HepG2 (cell line): Measurements from ENCODE around the gene CISD2. TPM values are rescaled to one million over a fixed set of nuclear protein-coding genes. Genes with fewer than 3 reads are reported as not detected.

Experiments
- ELK4 ChIP-seq: sonication (generic); formaldehyde crosslinking; IDR thresholded peaks from 2 replicates; pipeline ENCODE4 v1.9.0; 2021; ENCODE audit warnings: missing genetic modification reagents, borderline replicate concordance
- FUBP1 ChIP-seq: sonication (generic); formaldehyde crosslinking; IDR thresholded peaks from 2 replicates; pipeline ENCODE4 v1.5.1; 2020; ENCODE audit warnings: missing genetic modification reagents, mild to moderate bottlenecking, borderline replicate concordance
- HIVEP1 ChIP-seq: sonication (generic); formaldehyde crosslinking; IDR thresholded peaks from 2 replicates; pipeline ENCODE4 v1.4.0; 2020; ENCODE audit warnings: mild to moderate bottlenecking, missing genetic modification reagents
- KDM5B ChIP-seq: sonication (generic); formaldehyde crosslinking; IDR thresholded peaks from 2 replicates; pipeline ENCODE4 v1.4.0; 2020; ENCODE audit warnings: missing genetic modification reagents, mild to moderate bottlenecking, borderline replicate concordance
- PITX1 ChIP-seq: sonication (generic); formaldehyde crosslinking; IDR thresholded peaks from 2 replicates; pipeline ENCODE4 v1.5.1; 2020; ENCODE audit warnings: mild to moderate bottlenecking, missing genetic modification reagents
- ZBTB25 ChIP-seq: IDR thresholded peaks from 2 replicates; pipeline ENCODE4 v1.6.1; 2018; ENCODE audit warnings: missing genetic modification reagents
- ZNF501 ChIP-seq: sonication (generic); formaldehyde crosslinking; IDR thresholded peaks from 2 replicates; pipeline ENCODE4 v1.5.1; 2020; ENCODE audit warnings: mild to moderate bottlenecking, moderate library complexity, missing genetic modification reagents
- ZNF614 ChIP-seq: IDR thresholded peaks from 2 replicates; pipeline ENCODE4 v1.6.1; 2018; ENCODE audit warnings: missing biosample characterization, missing genetic modification reagents, inconsistent platforms, borderline replicate concordance
- ZNF713 ChIP-seq: sonication (generic); formaldehyde crosslinking; IDR thresholded peaks from 2 replicates; pipeline ENCODE4 v1.4.0; 2020; ENCODE audit warnings: mild to moderate bottlenecking, missing genetic modification reagents
- ZNF770 ChIP-seq: sonication (generic); formaldehyde crosslinking; IDR thresholded peaks from 2 replicates; pipeline ENCODE4 v1.5.0; 2020; ENCODE audit warnings: mild to moderate bottlenecking, missing genetic modification reagents
- ZNF772 ChIP-seq: sonication (generic); formaldehyde crosslinking; IDR thresholded peaks from 2 replicates; pipeline ENCODE4 v1.5.0; 2020; ENCODE audit warnings: mild to moderate bottlenecking, missing genetic modification reagents
- ZSCAN21 ChIP-seq: sonication (generic); formaldehyde crosslinking; IDR thresholded peaks from 2 replicates; pipeline ENCODE4 v1.8.0; 2022; ENCODE audit warnings: mild to moderate bottlenecking, missing genetic modification reagents, moderate library complexity, borderline replicate concordance
- polyA plus RNA-seq, 8 experiments: library from polyadenylated mRNA; depleted of rRNA in 3 of 8; stranded (reverse) in 7 of 8; unstranded in 1 of 8; fragments of >200 nt; fragmentation: Illumina TruSeq in 4 of 8; extraction: Trizol in 4 of 8; gene quantifications; 2 replicates each; pipeline versions ENCODE4 v1.2.1 to v1.2.3, GENCODE V29; 2011 to 2016; ENCODE audit warnings: low read depth in 4 of 8, missing spikeins in 1 of 8, mixed read lengths in 1 of 8; ENCODE audit not compliant: insufficient read depth in 1 of 8
- total RNA-seq, 5 experiments: library from RNA; depleted of rRNA; stranded (reverse); fragments of >200 nt; fragmentation: Illumina TruSeq; extraction: Trizol; gene quantifications; 2 replicates each; pipeline ENCODE4 v1.2.3, GENCODE V29; 2016; ENCODE audit warnings: low read depth in 1 of 5
- TF ChIP-seq, protein P1 (sequence below): sonication (generic); formaldehyde crosslinking; IDR thresholded peaks from 2 replicates; pipeline ENCODE4 v1.8.1; 2023; ENCODE audit warnings: missing genetic modification reagents, mild to moderate bottlenecking, borderline replicate concordance
- TF ChIP-seq, protein P2 (sequence below): sonication (generic); formaldehyde crosslinking; IDR thresholded peaks from 2 replicates; pipeline ENCODE4 v1.8.1; 2022; ENCODE audit warnings: low read depth, mild to moderate bottlenecking, missing genetic modification reagents
- TF ChIP-seq, protein P3 (sequence below): sonication (generic); formaldehyde crosslinking; IDR thresholded peaks from 2 replicates; pipeline ENCODE4 v1.4.0; 2020; ENCODE audit warnings: missing genetic modification reagents

The CISD2 gene
- total and polyA plus RNA-seq, 2 of the 13 experiments (the other 11 are each of a cell fraction or from before 2014, with no cell fraction given), result 24.5 to 37.7 TPM

DNA sequence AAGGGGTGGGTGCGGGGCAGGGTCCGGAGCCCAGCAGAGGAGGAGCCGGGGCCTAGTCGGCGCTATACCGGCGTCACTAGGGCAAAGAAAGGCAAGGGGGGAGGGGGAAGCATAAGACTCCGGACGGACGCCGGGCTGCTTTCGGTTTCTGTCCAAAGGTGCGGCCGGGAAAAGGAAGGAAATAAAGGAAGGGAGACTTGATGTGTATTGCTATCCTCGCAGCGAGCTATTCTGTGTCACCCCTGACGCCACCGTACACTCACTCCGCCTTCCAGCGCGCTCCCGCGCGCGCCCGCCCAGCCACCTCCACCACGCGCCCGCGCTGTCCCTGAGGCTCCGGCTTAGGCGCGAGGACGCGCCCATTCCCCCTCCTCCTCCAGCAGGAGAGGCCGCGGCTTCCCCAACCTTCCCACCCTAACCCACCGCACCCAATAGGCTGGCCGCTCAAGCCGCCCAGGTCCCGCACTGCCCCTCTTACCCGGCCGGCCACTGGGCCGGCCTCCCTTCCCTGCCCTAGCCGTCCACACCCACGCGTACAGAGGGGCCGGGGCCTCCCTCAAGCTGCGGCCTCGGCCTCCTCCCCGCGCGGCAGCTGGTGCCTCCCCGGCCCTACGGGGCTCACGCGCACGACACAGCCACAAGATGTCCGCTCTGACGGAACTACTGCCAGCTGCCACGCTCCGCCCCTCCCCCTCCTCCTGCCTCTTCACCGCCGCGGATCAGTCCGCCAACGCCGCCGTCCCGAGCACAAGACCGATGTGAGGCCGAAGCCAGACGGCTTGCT, 41.7 kb upstream of the CISD2 start, which contains the start of gene UBE2D3 (continued):
- TF ChIP-seq KDM5B, result peak; percentile 79; the same call in 1 of the 2 replicates
- TF ChIP-seq ZNF772 (CRISPR knock-in tag), result peak; percentile 45
- 0 out of 2 replicates have a peak, but pooled peaks have one; percentile 76 for TF ChIP-seq ZSCAN21 (CRISPR knock-in tag)
- TF ChIP-seq, protein P1, sequence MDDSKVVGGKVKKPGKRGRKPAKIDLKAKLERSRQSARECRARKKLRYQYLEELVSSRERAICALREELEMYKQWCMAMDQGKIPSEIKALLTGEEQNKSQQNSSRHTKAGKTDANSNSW (CRISPR knock-in tag), result peak; percentile 78; the same call in 1 of the 2 replicates
- 0 out of 2 replicates have a peak, but pooled peaks have one; percentile 11 for TF ChIP-seq ELK4 (CRISPR knock-in tag)
- TF ChIP-seq ZNF501 (CRISPR knock-in tag), result no peak
- TF ChIP-seq ZNF614 (CRISPR knock-in tag), result 0 out of 2 replicates have a peak, but pooled peaks have one; percentile 44
- TF ChIP-seq PITX1 (CRISPR knock-in tag), result no peak; the same call in 1 of the 2 replicates
- TF ChIP-seq FUBP1, result 0 out of 2 replicates have a peak, but pooled peaks have one; percentile 79
- TF ChIP-seq ZBTB25 (CRISPR knock-in tag), result peak; percentile 42; the same call in 1 of the 2 replicates
- TF ChIP-seq, protein P2, sequence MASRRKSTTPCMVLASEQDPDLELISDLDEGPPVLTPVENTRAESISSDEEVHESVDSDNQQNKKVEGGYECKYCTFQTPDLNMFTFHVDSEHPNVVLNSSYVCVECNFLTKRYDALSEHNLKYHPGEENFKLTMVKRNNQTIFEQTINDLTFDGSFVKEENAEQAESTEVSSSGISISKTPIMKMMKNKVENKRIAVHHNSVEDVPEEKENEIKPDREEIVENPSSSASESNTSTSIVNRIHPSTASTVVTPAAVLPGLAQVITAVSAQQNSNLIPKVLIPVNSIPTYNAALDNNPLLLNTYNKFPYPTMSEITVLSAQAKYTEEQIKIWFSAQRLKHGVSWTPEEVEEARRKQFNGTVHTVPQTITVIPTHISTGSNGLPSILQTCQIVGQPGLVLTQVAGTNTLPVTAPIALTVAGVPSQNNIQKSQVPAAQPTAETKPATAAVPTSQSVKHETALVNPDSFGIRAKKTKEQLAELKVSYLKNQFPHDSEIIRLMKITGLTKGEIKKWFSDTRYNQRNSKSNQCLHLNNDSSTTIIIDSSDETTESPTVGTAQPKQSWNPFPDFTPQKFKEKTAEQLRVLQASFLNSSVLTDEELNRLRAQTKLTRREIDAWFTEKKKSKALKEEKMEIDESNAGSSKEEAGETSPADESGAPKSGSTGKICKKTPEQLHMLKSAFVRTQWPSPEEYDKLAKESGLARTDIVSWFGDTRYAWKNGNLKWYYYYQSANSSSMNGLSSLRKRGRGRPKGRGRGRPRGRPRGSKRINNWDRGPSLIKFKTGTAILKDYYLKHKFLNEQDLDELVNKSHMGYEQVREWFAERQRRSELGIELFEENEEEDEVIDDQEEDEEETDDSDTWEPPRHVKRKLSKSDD (CRISPR knock-in tag), result peak; percentile 55
- peak; percentile 51; the same call in 1 of the 2 replicates for TF ChIP-seq ZNF713
- 0 out of 2 replicates have a peak, but pooled peaks have one; percentile 37 for TF ChIP-seq HIVEP1
- peak; percentile 98 for TF ChIP-seq ZNF770 (CRISPR knock-in tag)
- TF ChIP-seq, protein P3, sequence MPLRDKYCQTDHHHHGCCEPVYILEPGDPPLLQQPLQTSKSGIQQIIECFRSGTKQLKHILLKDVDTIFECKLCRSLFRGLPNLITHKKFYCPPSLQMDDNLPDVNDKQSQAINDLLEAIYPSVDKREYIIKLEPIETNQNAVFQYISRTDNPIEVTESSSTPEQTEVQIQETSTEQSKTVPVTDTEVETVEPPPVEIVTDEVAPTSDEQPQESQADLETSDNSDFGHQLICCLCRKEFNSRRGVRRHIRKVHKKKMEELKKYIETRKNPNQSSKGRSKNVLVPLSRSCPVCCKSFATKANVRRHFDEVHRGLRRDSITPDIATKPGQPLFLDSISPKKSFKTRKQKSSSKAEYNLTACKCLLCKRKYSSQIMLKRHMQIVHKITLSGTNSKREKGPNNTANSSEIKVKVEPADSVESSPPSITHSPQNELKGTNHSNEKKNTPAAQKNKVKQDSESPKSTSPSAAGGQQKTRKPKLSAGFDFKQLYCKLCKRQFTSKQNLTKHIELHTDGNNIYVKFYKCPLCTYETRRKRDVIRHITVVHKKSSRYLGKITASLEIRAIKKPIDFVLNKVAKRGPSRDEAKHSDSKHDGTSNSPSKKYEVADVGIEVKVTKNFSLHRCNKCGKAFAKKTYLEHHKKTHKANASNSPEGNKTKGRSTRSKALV (CRISPR knock-in tag), result 0 out of 2 replicates have a peak, but pooled peaks have one; percentile 7
